Stimulated activated naive CD8-positive, alpha-beta T cell treated with anti-CD3 and anti-CD28 coated beads, Interleukin-15, amount 100 ng/mL, for 72 hours (primary cell): ENCODE measurements around the gene ZNF544.
"Not testable (repeated sequence)": the region's sequence is repeated elsewhere in the genome, so short reads cannot be mapped to it uniquely, and the experiment has no call there.

Experiments
- ATAC-seq: fragments of 150-1000 bp; cut with Tn5 transposase; 2 replicates; pipeline ENCODE4 v1.10.0; 2021; ENCODE audit warnings: mild to moderate bottlenecking, moderate library complexity
- DNase-seq, 2 donors: peaks; one replicate each; pipeline ENCODE4 v3.0.0; 2021 to 2022
- H3K27ac Mint-ChIP-seq, 2 donors: one replicate each; pipeline ENCODE4 v1.8.0; 2022; ENCODE audit warnings: mild to moderate bottlenecking in 2 of 2, mixed read lengths in 2 of 2, moderate library complexity in 2 of 2
- H3K27me3 Mint-ChIP-seq: one replicate; pipeline ENCODE4 v1.8.0; 2022; ENCODE audit warnings: mixed read lengths
- H3K4me1 Mint-ChIP-seq: one replicate; pipeline ENCODE4 v1.8.0; 2022; ENCODE audit warnings: mild to moderate bottlenecking, mixed read lengths
- H3K4me3 Mint-ChIP-seq, 2 donors: one replicate each; pipeline ENCODE4 v1.8.0; 2022; ENCODE audit warnings: mild to moderate bottlenecking in 2 of 2, mixed read lengths in 2 of 2, moderate library complexity in 1 of 2
- H3K9me3 Mint-ChIP-seq, 2 donors: one replicate each; pipeline ENCODE4 v1.8.0; 2022; ENCODE audit warnings: mixed read lengths in 2 of 2

Gene ZNF544

DNA sequence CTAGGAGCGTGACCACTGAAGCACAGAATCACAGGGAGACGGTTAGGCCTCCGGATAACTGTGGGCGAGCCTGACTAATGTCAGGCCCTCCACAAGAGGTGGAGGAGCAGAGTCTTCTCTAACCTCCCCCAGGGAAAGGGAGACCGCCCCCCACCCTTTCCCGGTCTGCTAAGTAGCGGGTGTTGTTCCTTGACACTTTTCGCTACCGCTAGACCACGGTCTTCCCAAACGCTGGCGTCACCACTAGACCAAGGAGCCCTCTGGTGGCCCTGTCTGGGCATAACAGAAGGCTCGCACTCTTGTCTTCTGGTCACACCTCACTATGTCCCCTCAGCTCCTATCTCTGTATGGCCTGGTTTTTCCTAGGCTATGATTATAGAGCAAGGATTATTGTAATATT lies 82.0 kb downstream of the ZNF544 start:
- not testable (repeated sequence) for DNase-seq, ATAC-seq, H3K9me3 Mint-ChIP-seq, H3K27me3 Mint-ChIP-seq, H3K4me3 Mint-ChIP-seq
- Mint-ChIP-seq H3K27ac (peak overlapping the region in 1 of 2 donors; percentile 59), H3K4me1 (peaks cover 50% of the 10 kb centered on the region)

DNA sequence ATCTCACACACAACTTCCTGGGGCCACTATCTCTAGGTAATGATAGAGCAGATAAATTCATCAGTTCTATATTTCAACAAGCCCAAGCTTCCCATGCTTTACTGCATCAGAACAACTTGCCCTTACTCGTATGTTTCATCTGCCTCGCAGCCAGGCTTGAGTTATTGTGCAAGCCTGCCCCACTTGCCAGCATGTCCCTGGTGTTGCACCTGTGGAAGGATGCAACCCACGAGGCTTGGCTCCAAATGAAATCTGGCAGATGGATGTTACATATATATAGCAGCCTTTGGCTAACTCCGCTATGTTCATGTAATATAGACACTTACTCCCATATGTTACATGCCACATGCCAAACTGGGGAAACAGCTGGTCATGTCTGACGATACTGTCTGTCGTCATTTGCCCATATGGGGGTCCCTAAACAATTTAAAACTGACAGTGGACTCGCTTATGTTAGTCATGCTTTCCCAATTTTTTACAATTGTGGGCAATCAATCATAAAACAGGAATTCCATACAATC lies 82.7 kb downstream of the ZNF544 start:
- ATAC-seq (no peak), DNase-seq (no peak)
- Mint-ChIP-seq H3K4me3 (no peak overlapping the region), H3K4me1 (peaks cover 43% of the 10 kb centered on the region), H3K9me3 (no peaks in the 10 kb centered on the region), H3K27me3 (no peaks in the 10 kb centered on the region), H3K27ac (no peak overlapping the region)
